ENCODE data around the gene RPS28. TPM values are rescaled to one million over a fixed set of nuclear protein-coding genes. Genes with fewer than 3 reads are reported as not detected.

The RPS28 gene
- total RNA-seq, 1 experiment from 2014 or later = 1,301 TPM

GRCh38 chr19:8302734-8303133, 18.6 kb upstream of the RPS28 start:
- DNase-seq (ENCODE audit: low spot score) = no peak
- no peaks in the 10 kb centered on the region for H3K9me3 ChIP-seq (ENCODE audit: low read depth, low read length, poor library complexity, severe bottlenecking)
- H3K27me3 ChIP-seq (replicated peaks; ENCODE audit: insufficient read depth, low read depth, low read length, poor library complexity) = no peaks in the 10 kb centered on the region
- BruUV-seq (replicated peaks) = no TSS peak
- POLR2A ChIA-PET (ENCODE audit: low non-redundant PET) = no interaction called here
- H3K4me3 ChIP-seq (ENCODE audit: low read depth, low read length, poor library complexity, severe bottlenecking) = no peak overlapping the region
- H3K27ac ChIP-seq (ENCODE audit: low read depth, low read length, poor library complexity, severe bottlenecking) = no peak overlapping the region
- intact Hi-C loops (cut with micrococcal nuclease; ENCODE audit: unreplicated experiment) = no loop called here
- peaks cover 8% of the 10 kb centered on the region for H3K4me1 ChIP-seq (ENCODE audit: insufficient read depth, low read length, poor library complexity, severe bottlenecking)
- CTCF ChIA-PET = no interaction called here
- TF ChIP-seq EZH2 (IDR thresholded peaks at IDR 0.05; ENCODE audit: borderline replicate concordance, low read depth, low read length, poor library complexity, severe bottlenecking) (no peak), CTCF (conservative IDR thresholded peaks at IDR 0.05; ENCODE audit: low read depth, low read length) (no peak)
- peaks cover 8% of the 10 kb centered on the region for H3K36me3 ChIP-seq (ENCODE audit: insufficient read depth, low read length, poor library complexity, severe bottlenecking)

- Histone ChIP-seq H3K9me3 (ENCODE audit: low read depth, low read length, poor library complexity, severe bottlenecking) (no peaks in the 10 kb centered on the region), H3K4me1 (ENCODE audit: insufficient read depth, low read length, poor library complexity, severe bottlenecking) (peaks cover 15% of the 10 kb centered on the region), H3K27me3 (replicated peaks; ENCODE audit: insufficient read depth, low read depth, low read length, poor library complexity) (no peaks in the 10 kb centered on the region), H3K27ac (ENCODE audit: low read depth, low read length, poor library complexity, severe bottlenecking) (no peak overlapping the region), H3K4me3 (ENCODE audit: low read depth, low read length, poor library complexity, severe bottlenecking) (no peak overlapping the region), H3K36me3 (ENCODE audit: insufficient read depth, low read length, poor library complexity, severe bottlenecking) (peaks cover 13% of the 10 kb centered on the region)
- intact Hi-C loops (cut with micrococcal nuclease; ENCODE audit: unreplicated experiment) = no loop called here
- no TSS peak for BruUV-seq (replicated peaks)
- CTCF ChIA-PET = no interaction called here
- POLR2A ChIA-PET (ENCODE audit: low non-redundant PET) = no interaction called here
- TF ChIP-seq EZH2 (IDR thresholded peaks at IDR 0.05; ENCODE audit: borderline replicate concordance, low read depth, low read length, poor library complexity, severe bottlenecking) = no peak
- no peak for TF ChIP-seq CTCF (conservative IDR thresholded peaks at IDR 0.05; ENCODE audit: low read depth, low read length)
- DNase-seq (ENCODE audit: low spot score) = peak; percentile 47
Measured at GRCh38 chr19:8304841-8305621, 16.3 kb upstream of the RPS28 start.

- Histone ChIP-seq H3K36me3 (ENCODE audit: insufficient read depth, low read length, poor library complexity, severe bottlenecking) (peaks cover 13% of the 10 kb centered on the region), H3K4me3 (ENCODE audit: low read depth, low read length, poor library complexity, severe bottlenecking) (no peak overlapping the region), H3K27ac (ENCODE audit: low read depth, low read length, poor library complexity, severe bottlenecking) (peak overlapping the region; percentile 90), H3K9me3 (ENCODE audit: low read depth, low read length, poor library complexity, severe bottlenecking) (no peaks in the 10 kb centered on the region), H3K4me1 (ENCODE audit: insufficient read depth, low read length, poor library complexity, severe bottlenecking) (peaks cover 15% of the 10 kb centered on the region), H3K27me3 (replicated peaks; ENCODE audit: insufficient read depth, low read depth, low read length, poor library complexity) (no peaks in the 10 kb centered on the region)
- DNase-seq (ENCODE audit: low spot score) = no peak
- intact Hi-C loops (cut with micrococcal nuclease; ENCODE audit: unreplicated experiment) = no loop called here
- BruUV-seq (replicated peaks) = no TSS peak
- POLR2A ChIA-PET (ENCODE audit: low non-redundant PET) = no interaction called here
- CTCF ChIA-PET = no interaction called here
- TF ChIP-seq EZH2 (IDR thresholded peaks at IDR 0.05; ENCODE audit: borderline replicate concordance, low read depth, low read length, poor library complexity, severe bottlenecking) (no peak), CTCF (conservative IDR thresholded peaks at IDR 0.05; ENCODE audit: low read depth, low read length) (no peak)
Measured at GRCh38 chr19:8305798-8306197, 15.5 kb upstream of the RPS28 start.
